SIG-M5 treated with dmso at 0.1 percent for 504 hours (cell line): ENCODE measurements around the gene COA6.
A peak's percentile ranks its signal among the peaks of the same experiment; 100 is the strongest.

ENCODE experiments used
- DNase-seq: peaks from one replicate; lab custom pipeline; 2025; ENCODE audit not compliant: unreplicated experiment; lab: John Stamatoyannopoulos, UW

COA6 gene

GRCh38 chr1:234373064-234373958, at the start of gene COA6:
TSS of gene COA6 (plus strand) at chr1:234373456. CDS start at chr1:234373467, 11 bp downstream.
- DNase-seq = peak; percentile 99

- DNase-seq = no peak
Observed at GRCh38 chr1:234324821-234325220, 48.4 kb upstream of the COA6 start.

- peak; percentile 29 for DNase-seq
Observed at GRCh38 chr1:234325878-234326496, 47.3 kb upstream of the COA6 start.

- DNase-seq = peak; percentile 80
Observed at GRCh38 chr1:234326497-234327366, 46.5 kb upstream of the COA6 start.

- DNase-seq = no peak
Observed at GRCh38 chr1:234327577-234328164, 45.6 kb upstream of the COA6 start.

- peak; percentile 18 for DNase-seq
Observed at GRCh38 chr1:234330843-234331215, 42.4 kb upstream of the COA6 start.

GRCh38 chr1:234331507-234331906, 41.7 kb upstream of the COA6 start:
- DNase-seq = peak; percentile 91

GRCh38 chr1:234336359-234336758, 36.9 kb upstream of the COA6 start:
- DNase-seq = no peak

- DNase-seq = no peak
Observed at GRCh38 chr1:234337233-234337632, 36.0 kb upstream of the COA6 start.

- DNase-seq = no peak
Observed at GRCh38 chr1:234340528-234340927, 32.7 kb upstream of the COA6 start.

- no peak for DNase-seq
Observed at GRCh38 chr1:234342774-234343173, 30.5 kb upstream of the COA6 start.

GRCh38 chr1:234345237-234345636, 28.0 kb upstream of the COA6 start:
- DNase-seq = no peak

- DNase-seq = no peak
Observed at GRCh38 chr1:234348964-234349363, 24.3 kb upstream of the COA6 start.

GRCh38 chr1:234355782-234356510, 17.3 kb upstream of the COA6 start:
- no peak for DNase-seq

GRCh38 chr1:234356615-234357269, 16.5 kb upstream of the COA6 start:
- DNase-seq = peak; percentile 25

- no peak for DNase-seq
Observed at GRCh38 chr1:234357831-234358230, 15.4 kb upstream of the COA6 start.

GRCh38 chr1:234361102-234361603, 12.1 kb upstream of the COA6 start:
- no peak for DNase-seq

- DNase-seq = no peak
Observed at GRCh38 chr1:234362558-234362957, 10.7 kb upstream of the COA6 start.

- no peak for DNase-seq
Observed at GRCh38 chr1:234368320-234369032, 4.8 kb upstream of the COA6 start.
